IPS DF 6.9 (cell line): Measurements from ENCODE around the gene OR56A5.

ENCODE experiments used
- DNase-seq: peaks from one replicate; pipeline ENCODE4 v3.0.0-alpha.2; 2013; ENCODE audit warnings: low read depth, low spot score
- H3K27ac ChIP-seq: one replicate; pipeline ENCODE4 v1.5.1; 2013; ENCODE audit warnings: low read length, control low read depth
- H3K27me3 ChIP-seq: 2 replicates; pipeline ENCODE4 v1.6.1; 2013; ENCODE audit warnings: mild to moderate bottlenecking, low read length; ENCODE audit not compliant: control insufficient read depth, insufficient read depth
- H3K36me3 ChIP-seq: 2 replicates; pipeline ENCODE4 v1.6.1; 2013; ENCODE audit warnings: low read length; ENCODE audit not compliant: control insufficient read depth, insufficient read depth
- H3K4me1 ChIP-seq: 2 replicates; pipeline ENCODE4 v1.6.1; 2013; ENCODE audit warnings: low read length; ENCODE audit not compliant: control insufficient read depth, insufficient read depth
- H3K4me3 ChIP-seq: 2 replicates; pipeline ENCODE4 v1.5.1; 2013; ENCODE audit warnings: mild to moderate bottlenecking, low read length
- H3K9me3 ChIP-seq: 2 replicates; pipeline ENCODE4 v1.6.1; 2013; ENCODE audit warnings: low read length, inconsistent platforms; ENCODE audit not compliant: control insufficient read depth, insufficient read depth
- whole genome bisulfite sequencing: extraction: QIAGEN DNeasy Blood & Tissue Kit; methylation state at CpG from one replicate; pipeline ENCODE4 v1.1.7; 2013; ENCODE audit warnings: mixed read lengths, missing lambda C conversion rate; ENCODE audit not compliant: insufficient read length, insufficient coverage; 5-methylcytosine and 5-hydroxymethylcytosine counted together

The OR56A5 gene

DNA sequence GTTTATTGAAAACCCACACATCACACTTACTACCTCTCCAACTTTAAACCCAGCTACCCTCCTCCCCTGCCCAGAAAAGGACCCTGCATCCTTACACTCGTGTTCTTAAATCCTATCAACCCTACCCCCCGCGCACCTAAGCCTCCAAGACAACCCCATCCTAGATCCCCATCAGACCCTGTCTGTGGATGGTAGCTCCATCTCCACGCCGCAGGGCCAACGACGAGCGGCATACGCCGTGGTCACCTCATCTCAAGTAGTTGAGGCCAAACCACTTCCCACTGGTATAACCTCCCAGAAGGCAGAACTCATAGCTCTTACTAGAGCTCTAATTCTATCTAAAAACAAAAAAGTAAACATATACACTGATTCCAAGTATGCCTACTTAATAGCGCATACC, 35.6 kb downstream of the OR56A5 start:
- H3K27me3 ChIP-seq: no peaks in the 10 kb centered on the region
- no peaks in the 10 kb centered on the region for H3K4me1 ChIP-seq
- H3K27ac ChIP-seq: no peak overlapping the region
- H3K9me3 ChIP-seq: no peaks in the 10 kb centered on the region
- H3K36me3 ChIP-seq: no peaks in the 10 kb centered on the region
- H3K4me3 ChIP-seq: no peak overlapping the region
- no peak for DNase-seq
- WGBS: no CpG with 5 or more reads among the region's 11 CpGs

DNA sequence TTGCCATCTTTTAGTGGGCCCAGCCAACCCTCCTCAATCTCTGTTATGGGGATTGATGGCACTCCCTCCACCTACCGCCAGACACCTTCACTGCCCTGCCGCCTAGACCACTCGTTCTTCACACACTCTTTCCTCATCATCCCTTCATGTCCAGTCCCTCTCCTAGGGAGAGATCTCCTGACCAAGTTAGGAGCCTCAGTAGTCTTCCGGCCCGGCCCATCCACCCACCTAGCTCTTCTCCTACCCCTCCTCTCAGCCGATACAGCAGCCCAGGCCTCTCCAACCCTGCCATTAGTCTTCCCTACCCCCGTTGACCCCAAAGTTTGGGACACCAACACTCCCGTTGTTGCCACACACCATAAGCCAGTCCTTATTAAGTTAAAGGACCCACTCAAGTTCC, 37.2 kb downstream of the OR56A5 start:
- H3K9me3 ChIP-seq: no peaks in the 10 kb centered on the region
- no peak overlapping the region for H3K4me3 ChIP-seq
- no peak overlapping the region for H3K27ac ChIP-seq
- DNase-seq: no peak
- no peaks in the 10 kb centered on the region for H3K4me1 ChIP-seq
- no peaks in the 10 kb centered on the region for H3K36me3 ChIP-seq
- H3K27me3 ChIP-seq: no peaks in the 10 kb centered on the region
- no CpG with 5 or more reads among the region's 8 CpGs for WGBS

DNA sequence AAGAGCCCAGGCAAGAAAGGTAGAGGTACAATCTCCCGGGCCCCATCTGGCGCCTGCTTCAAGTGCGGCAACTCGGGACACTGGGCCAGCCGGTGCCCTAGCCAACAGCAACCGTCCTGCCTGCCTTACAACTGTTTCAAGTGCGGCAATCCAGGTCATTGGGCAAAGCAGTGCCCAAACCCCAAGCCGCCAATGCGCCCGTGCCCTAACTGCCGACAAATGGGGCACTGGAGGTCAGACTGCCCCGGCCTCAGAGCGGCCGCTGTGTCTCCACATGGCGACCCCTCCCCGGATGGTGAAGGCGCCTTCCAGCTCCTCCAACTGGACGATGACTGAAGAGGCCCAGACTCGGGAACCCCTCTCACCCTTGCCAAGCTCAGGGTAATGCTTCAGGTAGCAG, 37.7 kb downstream of the OR56A5 start:
- no CpG with 5 or more reads among the region's 19 CpGs for WGBS
- H3K27ac ChIP-seq: no peak overlapping the region
- no peak for DNase-seq
- no peaks in the 10 kb centered on the region for H3K36me3 ChIP-seq
- H3K4me3 ChIP-seq: no peak overlapping the region
- no peaks in the 10 kb centered on the region for H3K27me3 ChIP-seq
- H3K9me3 ChIP-seq: no peaks in the 10 kb centered on the region
- no peaks in the 10 kb centered on the region for H3K4me1 ChIP-seq

DNA sequence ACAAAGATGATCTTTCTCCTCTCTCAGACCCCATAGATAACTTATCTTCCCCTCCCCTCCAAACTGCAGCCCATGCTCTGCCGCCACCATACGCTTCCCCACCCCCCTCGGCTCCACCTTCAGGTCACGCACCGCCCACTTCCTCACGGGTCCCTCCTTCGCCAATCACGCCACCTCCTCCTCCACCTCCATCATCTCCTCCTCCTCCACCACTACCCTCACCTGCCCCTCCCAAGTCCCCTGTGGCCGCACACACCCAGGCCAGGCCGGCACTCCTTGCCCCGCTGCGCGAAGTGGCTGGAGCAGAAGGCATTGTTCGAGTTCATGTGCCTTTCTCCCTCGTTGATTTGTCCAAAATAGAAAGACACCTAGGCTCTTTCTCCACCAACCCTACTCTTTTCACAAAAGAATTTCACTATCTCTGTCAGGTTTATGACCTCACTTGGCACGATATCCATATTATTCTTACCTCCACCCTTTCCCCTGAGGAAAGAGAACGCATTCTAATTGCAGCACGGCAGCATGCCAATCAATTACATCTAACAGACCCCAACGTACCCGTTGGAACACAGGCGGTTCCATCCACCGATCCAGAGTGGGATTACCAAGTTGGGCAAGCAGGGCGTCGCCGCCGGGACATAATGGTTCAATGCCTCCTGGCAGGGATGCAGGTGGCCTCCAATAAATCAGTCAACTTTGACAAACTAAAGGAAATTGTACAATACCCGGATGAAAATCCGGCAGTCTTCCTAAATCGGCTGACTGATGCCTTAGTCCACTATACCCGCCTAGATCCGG, 38.5 kb downstream of the OR56A5 start:
- no CpG with 5 or more reads among the region's 31 CpGs for WGBS
- no peak overlapping the region for H3K27ac ChIP-seq
- no peaks in the 10 kb centered on the region for H3K36me3 ChIP-seq
- H3K4me1 ChIP-seq: no peaks in the 10 kb centered on the region
- no peaks in the 10 kb centered on the region for H3K27me3 ChIP-seq
- H3K4me3 ChIP-seq: no peak overlapping the region
- H3K9me3 ChIP-seq: no peaks in the 10 kb centered on the region
- DNase-seq: no peak

DNA sequence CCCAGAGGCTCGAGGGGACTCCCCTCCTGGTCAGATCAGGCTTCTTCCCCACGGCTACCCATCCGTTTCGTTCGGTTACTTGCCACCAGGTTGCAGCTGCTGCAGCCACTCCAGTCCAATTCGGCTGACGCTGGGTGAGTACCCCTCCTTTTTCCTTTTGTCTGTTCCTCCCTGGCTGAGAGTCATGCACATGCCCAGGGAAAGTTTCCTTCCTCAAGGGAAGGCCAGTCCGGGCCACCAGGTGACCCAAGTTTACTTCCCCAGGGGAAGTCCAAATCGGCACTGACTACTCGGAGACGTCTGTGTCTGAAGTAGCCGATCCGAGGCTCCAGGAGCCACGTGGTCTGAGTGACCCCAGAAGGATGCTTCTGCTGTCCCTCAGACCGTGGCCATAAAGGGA, 39.5 kb downstream of the OR56A5 start:
- no peaks in the 10 kb centered on the region for H3K4me1 ChIP-seq
- H3K27ac ChIP-seq: no peak overlapping the region
- no peak for DNase-seq
- no peaks in the 10 kb centered on the region for H3K36me3 ChIP-seq
- H3K4me3 ChIP-seq: no peak overlapping the region
- no peaks in the 10 kb centered on the region for H3K27me3 ChIP-seq
- no CpG with 5 or more reads among the region's 15 CpGs for WGBS
- no peaks in the 10 kb centered on the region for H3K9me3 ChIP-seq

DNA sequence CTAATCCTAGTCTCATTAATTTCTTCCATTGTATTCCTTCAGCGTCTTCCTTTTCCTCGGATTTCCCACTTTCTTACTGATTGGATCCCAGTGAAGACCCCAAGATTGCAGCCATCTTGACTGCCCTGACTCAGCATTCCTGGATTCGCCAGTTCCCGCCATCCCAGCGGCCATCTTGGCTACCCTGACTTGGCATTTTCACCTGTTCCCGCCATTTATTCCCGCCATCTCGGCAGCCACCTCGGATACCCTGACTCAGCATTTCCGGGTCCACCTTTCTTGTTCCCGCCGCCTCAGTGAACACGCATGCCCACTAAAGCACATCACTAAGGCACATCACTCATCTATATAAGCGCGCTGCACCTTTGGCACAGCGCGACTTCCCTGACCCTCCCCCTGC, 40.0 kb downstream of the OR56A5 start:
- WGBS: no CpG with 5 or more reads among the region's 17 CpGs
- no peaks in the 10 kb centered on the region for H3K4me1 ChIP-seq
- H3K4me3 ChIP-seq: no peak overlapping the region
- no peak for DNase-seq
- no peaks in the 10 kb centered on the region for H3K36me3 ChIP-seq
- no peak overlapping the region for H3K27ac ChIP-seq
- H3K9me3 ChIP-seq: no peaks in the 10 kb centered on the region
- no peaks in the 10 kb centered on the region for H3K27me3 ChIP-seq

DNA sequence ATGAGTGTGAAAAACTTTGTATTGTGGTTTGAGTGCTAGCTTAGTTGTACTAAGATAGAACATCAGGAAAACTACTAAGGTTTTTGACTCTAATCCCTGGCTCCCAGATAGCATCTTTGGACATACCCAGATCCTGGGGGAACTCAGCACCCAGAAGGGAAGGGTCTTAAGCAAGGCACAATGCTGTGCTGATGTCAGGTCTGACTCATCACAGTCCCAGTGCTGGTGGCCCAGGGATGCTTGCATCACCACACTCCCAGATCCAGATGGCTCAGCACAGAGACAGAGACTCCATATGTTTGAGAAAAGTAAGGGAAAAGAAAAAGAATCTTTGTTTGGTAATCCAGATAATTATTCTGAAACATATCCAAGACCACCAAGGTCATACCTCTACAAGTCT, 44.5 kb downstream of the OR56A5 start:
- H3K4me1 ChIP-seq: no peaks in the 10 kb centered on the region
- H3K4me3 ChIP-seq: no peak overlapping the region
- no peak overlapping the region for H3K27ac ChIP-seq
- DNase-seq: no peak
- no peaks in the 10 kb centered on the region for H3K36me3 ChIP-seq
- no peaks in the 10 kb centered on the region for H3K9me3 ChIP-seq
- no peaks in the 10 kb centered on the region for H3K27me3 ChIP-seq

DNA sequence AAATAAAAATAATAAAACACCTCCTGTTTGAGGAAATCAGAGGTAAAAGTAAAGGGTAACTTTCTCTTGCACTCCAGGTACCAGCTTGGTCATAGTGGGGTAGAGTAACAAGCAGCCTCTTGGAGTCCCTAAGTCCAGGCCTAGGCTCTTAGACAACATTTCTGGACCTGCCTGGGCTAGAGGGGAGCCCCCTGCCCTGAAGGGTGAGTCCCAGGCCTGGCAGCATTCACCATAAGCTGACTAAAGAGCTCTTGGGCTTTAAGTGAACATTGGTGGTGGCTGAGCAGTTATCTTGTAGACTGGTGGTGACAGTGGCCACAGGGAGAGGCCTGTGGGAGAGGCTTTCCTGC, 44.9 kb downstream of the OR56A5 start:
- H3K27me3 ChIP-seq: no peaks in the 10 kb centered on the region
- H3K36me3 ChIP-seq: no peaks in the 10 kb centered on the region
- no peak for DNase-seq
- H3K27ac ChIP-seq: no peak overlapping the region
- H3K4me3 ChIP-seq: no peak overlapping the region
- no peaks in the 10 kb centered on the region for H3K9me3 ChIP-seq
- no peaks in the 10 kb centered on the region for H3K4me1 ChIP-seq

DNA sequence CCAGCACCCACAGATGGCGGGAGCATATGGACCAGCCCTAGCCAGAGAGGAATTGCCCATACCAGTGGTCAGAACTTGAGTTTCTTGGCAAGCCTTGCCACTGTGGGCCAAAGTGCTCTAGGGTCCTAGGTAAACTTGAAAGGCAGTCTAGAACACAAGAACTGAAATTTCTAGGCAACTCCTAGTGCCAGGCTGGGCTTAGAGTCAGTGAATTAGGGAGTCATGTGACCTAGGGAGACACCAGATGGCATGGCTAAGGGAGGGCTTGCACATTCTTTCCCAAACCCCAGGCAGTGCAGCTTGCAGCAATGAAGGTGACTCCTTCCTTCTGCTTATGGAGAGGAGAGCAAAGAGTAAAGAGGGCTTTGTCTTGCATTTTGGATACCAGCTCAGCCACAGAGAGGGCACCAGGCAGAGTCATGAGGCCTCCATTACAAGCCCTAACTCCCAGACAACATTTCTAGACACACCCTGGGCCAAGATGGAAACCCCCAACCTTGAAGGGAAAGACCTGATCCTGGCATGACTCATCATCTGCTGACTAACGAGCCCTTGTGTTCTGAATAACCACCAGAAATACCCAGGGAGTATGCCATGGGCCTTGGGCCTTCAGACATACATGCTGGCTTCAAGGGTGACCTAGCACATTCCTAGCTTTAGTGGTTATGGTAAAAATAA, 45.4 kb downstream of the OR56A5 start:
- DNase-seq: no peak
- no peak overlapping the region for H3K27ac ChIP-seq
- no peaks in the 10 kb centered on the region for H3K27me3 ChIP-seq
- no peaks in the 10 kb centered on the region for H3K36me3 ChIP-seq
- H3K4me1 ChIP-seq: no peaks in the 10 kb centered on the region
- H3K4me3 ChIP-seq: no peak overlapping the region
- H3K9me3 ChIP-seq: no peaks in the 10 kb centered on the region
- no CpG with 5 or more reads among the region's 2 CpGs for WGBS
